ENCODE data around the gene MIGA2. TPM values are rescaled to one million over a fixed set of nuclear protein-coding genes. Genes with fewer than 3 reads are reported as not detected.

The MIGA2 gene
- total RNA-seq, 2 experiments from 2014 or later, result 27.7 to 37.7 TPM

DNA sequence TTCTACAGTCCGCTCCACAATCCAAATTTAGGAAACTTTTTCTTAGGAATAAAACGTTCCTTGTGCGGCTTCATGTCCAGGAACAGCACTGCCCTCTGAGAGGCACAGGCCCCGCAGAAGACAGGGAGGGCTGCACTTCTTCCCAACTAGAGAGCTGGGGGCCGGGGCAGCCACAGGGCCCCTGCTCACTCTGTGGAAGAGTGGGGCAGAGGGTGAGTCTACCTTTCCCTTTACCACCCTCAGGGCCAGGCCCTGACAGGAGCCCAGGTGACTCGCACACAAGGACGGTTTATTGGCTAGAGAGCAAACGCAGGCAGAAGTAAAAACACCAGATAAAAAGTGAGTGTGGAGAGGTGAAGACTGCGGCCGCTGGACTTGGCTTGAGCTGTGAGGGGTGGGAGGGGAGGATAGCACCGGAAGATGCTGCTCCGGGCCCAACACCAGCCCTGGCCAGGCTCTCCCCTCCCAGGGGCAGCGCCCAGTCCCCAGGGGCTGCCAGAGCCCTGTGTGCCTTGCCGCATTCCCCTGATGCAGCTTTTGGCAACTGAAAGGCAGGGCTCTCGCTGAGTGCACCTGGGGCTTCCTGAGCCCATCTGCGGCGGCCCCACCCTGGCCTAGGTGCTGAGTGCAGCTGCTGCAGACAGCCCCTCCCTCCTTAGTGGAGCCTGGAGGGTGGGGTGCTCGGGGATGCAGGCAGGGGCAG, 28.5 kb upstream of the MIGA2 start:
- H3K79me2 ChIP-seq (ENCODE audit: insufficient read depth, low read depth, low read length), result no peaks in the 10 kb centered on the region
- no peak overlapping the region for H3K27ac ChIP-seq (ENCODE audit: low read depth, low read length, poor library complexity, severe bottlenecking)
- ChIA-PET POLR2A (interaction anchor here (0.5 kb wide), 1 partner anchor 12 kb away, joined by 3 read pairs; no protein-coding TSS in a partner anchor), CTCF (ENCODE audit: unreplicated experiment) (interaction anchor here (0.6 kb wide), 1 partner anchor 493 kb away, joined by 4 read pairs; no protein-coding TSS in a partner anchor)
- H3K9me3 ChIP-seq (ENCODE audit: low read length), result no peaks in the 10 kb centered on the region
- intact Hi-C loops (cut with micrococcal nuclease; ENCODE audit: unreplicated experiment), result loop anchor here (5.0 kb wide), 1 partner anchor 146 kb away; no protein-coding TSS in a partner anchor
- H4K20me1 ChIP-seq (ENCODE audit: insufficient read depth, low read length), result no peaks in the 10 kb centered on the region
- no peak overlapping the region for H3K4me2 ChIP-seq (ENCODE audit: low read length)
- no peaks in the 10 kb centered on the region for H3K4me1 ChIP-seq (ENCODE audit: insufficient read depth, low read length, poor library complexity, severe bottlenecking)
- DNase-seq (ENCODE audit: low spot score), result no peak
- H3K9me2 ChIP-seq (ENCODE audit: insufficient read depth, low read length), result no peaks in the 10 kb centered on the region
- H3K4me3 ChIP-seq (ENCODE audit: low read depth, low read length, poor library complexity, severe bottlenecking), result no peak overlapping the region
- TF ChIP-seq, protein P1, sequence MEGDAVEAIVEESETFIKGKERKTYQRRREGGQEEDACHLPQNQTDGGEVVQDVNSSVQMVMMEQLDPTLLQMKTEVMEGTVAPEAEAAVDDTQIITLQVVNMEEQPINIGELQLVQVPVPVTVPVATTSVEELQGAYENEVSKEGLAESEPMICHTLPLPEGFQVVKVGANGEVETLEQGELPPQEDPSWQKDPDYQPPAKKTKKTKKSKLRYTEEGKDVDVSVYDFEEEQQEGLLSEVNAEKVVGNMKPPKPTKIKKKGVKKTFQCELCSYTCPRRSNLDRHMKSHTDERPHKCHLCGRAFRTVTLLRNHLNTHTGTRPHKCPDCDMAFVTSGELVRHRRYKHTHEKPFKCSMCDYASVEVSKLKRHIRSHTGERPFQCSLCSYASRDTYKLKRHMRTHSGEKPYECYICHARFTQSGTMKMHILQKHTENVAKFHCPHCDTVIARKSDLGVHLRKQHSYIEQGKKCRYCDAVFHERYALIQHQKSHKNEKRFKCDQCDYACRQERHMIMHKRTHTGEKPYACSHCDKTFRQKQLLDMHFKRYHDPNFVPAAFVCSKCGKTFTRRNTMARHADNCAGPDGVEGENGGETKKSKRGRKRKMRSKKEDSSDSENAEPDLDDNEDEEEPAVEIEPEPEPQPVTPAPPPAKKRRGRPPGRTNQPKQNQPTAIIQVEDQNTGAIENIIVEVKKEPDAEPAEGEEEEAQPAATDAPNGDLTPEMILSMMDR (conservative IDR thresholded peaks at IDR 0.05; ENCODE audit: low read length), result no peak
- TF ChIP-seq EZH2phosphoT487 (IDR thresholded peaks at IDR 0.05; ENCODE audit: borderline replicate concordance, low read depth, low read length), result no peak
- no peak overlapping the region for H2AFZ ChIP-seq (ENCODE audit: low read length)
- H3K36me3 ChIP-seq (ENCODE audit: insufficient read depth, low read length), result peaks cover 64% of the 10 kb centered on the region
- no TSS peak for BruUV-seq (replicated peaks)

DNA sequence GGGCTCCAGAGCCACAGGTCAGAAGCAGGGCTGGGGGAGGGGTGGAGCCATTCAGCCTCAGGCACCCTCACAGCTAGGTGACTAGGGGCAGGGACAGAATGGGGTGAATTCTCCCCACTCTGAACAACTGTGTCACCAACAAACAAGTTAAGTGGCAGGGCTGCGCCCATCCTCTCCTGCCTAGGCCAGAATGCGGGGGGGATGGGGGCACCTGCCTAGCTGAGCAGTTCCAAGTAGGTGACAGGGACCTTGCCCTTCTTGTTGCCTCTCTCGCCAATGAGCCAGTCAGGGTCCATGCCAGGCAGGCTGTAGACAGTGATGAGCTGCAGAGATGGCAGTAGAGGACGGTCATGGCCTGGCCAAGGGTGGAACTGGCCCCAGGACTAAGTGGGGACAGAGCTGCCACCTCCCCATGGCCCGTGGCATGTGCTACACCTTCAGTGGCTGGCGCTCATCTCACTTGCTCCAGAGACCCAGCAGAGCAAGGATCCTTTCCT, 27.9 kb upstream of the MIGA2 start:
- Histone ChIP-seq H3K4me3 (ENCODE audit: low read depth, low read length, poor library complexity, severe bottlenecking) (no peak overlapping the region), H3K4me2 (ENCODE audit: low read length) (no peak overlapping the region), H3K27ac (ENCODE audit: low read depth, low read length, poor library complexity, severe bottlenecking) (no peak overlapping the region), H3K79me2 (ENCODE audit: insufficient read depth, low read depth, low read length) (no peaks in the 10 kb centered on the region), H2AFZ (ENCODE audit: low read length) (no peak overlapping the region), H3K9me2 (ENCODE audit: insufficient read depth, low read length) (no peaks in the 10 kb centered on the region), H3K9me3 (ENCODE audit: low read length) (no peaks in the 10 kb centered on the region), H3K36me3 (ENCODE audit: insufficient read depth, low read length) (peaks cover 58% of the 10 kb centered on the region), H4K20me1 (ENCODE audit: insufficient read depth, low read length) (no peaks in the 10 kb centered on the region), H3K4me1 (ENCODE audit: insufficient read depth, low read length, poor library complexity, severe bottlenecking) (no peaks in the 10 kb centered on the region)
- no TSS peak for BruUV-seq (replicated peaks)
- POLR2A ChIA-PET, result no interaction called here
- intact Hi-C loops (cut with micrococcal nuclease; ENCODE audit: unreplicated experiment), result loop anchor here (5.0 kb wide), 1 partner anchor 146 kb away; no protein-coding TSS in a partner anchor
- DNase-seq (ENCODE audit: low spot score), result no peak
- CTCF ChIA-PET (ENCODE audit: unreplicated experiment), result interaction anchor here (0.6 kb wide), 1 partner anchor 494 kb away, joined by 4 read pairs; no protein-coding TSS in a partner anchor
- TF ChIP-seq EZH2phosphoT487 (IDR thresholded peaks at IDR 0.05; ENCODE audit: borderline replicate concordance, low read depth, low read length), result no peak
- TF ChIP-seq, protein P1 (conservative IDR thresholded peaks at IDR 0.05; ENCODE audit: low read length), result no peak

Measured in OCI-LY7 (cell line).